K562 (cell line): ENCODE results near the gene DZIP1. TPM values are rescaled to one million over a fixed set of nuclear protein-coding genes. Genes with fewer than 3 reads are reported as not detected.

ENCODE experiments used
- ATAC-seq: fragments of 200-7000 bp; cut with Tn5 transposase; 3 replicates; pipeline ENCODE4 v1.9.1; 2020; ENCODE audit warnings: moderate library complexity
- BruUV-seq: library from RNA; stranded (reverse); fragments of 400-500 nt; replicated peaks from 2 replicates; lab custom pipeline; 2021; lab: Mats Ljungman, UMichigan
- CTCF ChIA-PET: fragments of 300-600 bp; formaldehyde crosslinking; extraction: SDS; loops from one replicate; lab custom pipeline; 2021; ENCODE audit warnings: low intra/inter-chr PET ratio; lab: Yijun Ruan, JAX
- POLR2A ChIA-PET: fragments of 300-600, 350-650 bp; sonication (Branson Sonifier 250); formaldehyde crosslinking; extraction: SDS; loops from one replicate; lab custom pipeline; 2021; ENCODE audit warnings: antibody characterized with exemption, inconsistent platforms; lab: Yijun Ruan, JAX
- DNase-seq, 4 experiments: peaks; one replicate each; pipeline versions ENCODE4 v3.0.0 to v3.0.0-alpha.2; 2011 to 2018; ENCODE audit warnings: low spot score in 3 of 4, mixed read lengths in 3 of 4; ENCODE audit errors: extremely low read depth in 1 of 4
- FAIRE-seq: peaks from 2 replicates; lab custom pipeline; 2011; peaks lifted over from hg19 to GRCh38; lab: Jason Lieb, UNC
- H2AFZ ChIP-seq: 2 replicates; pipeline ENCODE4 v1.6.0; 2011; ENCODE audit warnings: low read depth, low read length, control low read depth, inconsistent platforms
- H3K27ac ChIP-seq: fragments of 200-600 bp; 3 replicates; pipeline ENCODE4 v1.8.0; 2011; ENCODE audit warnings: low read depth, mild to moderate bottlenecking, control low read depth, inconsistent platforms, low read length, moderate library complexity, mixed read lengths; ENCODE audit errors: extremely low read depth
- H3K27me3 ChIP-seq, 2 experiments: fragments of 300-600 bp in 1 of 2; 2 replicates in 1 of 2; 3 replicates in 1 of 2; pipeline versions ENCODE4 v1.6.0 to v1.8.0; 2011; ENCODE audit warnings: inconsistent platforms in 2 of 2, low read length in 2 of 2, mild to moderate bottlenecking in 1 of 2, mixed read lengths in 1 of 2, moderate library complexity in 1 of 2; ENCODE audit not compliant: control insufficient read depth in 2 of 2, insufficient read depth in 2 of 2
- H3K36me3 ChIP-seq: fragments of 300-600 bp; 3 replicates; pipeline ENCODE4 v1.8.0; 2011; ENCODE audit warnings: mild to moderate bottlenecking, low read length, inconsistent platforms; ENCODE audit not compliant: control insufficient read depth, insufficient read depth
- H3K4me1 ChIP-seq, 2 experiments: fragments of 200-600 bp in 1 of 2; replicated peaks in 1 of 2; 2 replicates in 1 of 2; 3 replicates in 1 of 2; pipeline versions ENCODE4 v1.5.1 to v1.8.0; 2011; ENCODE audit warnings: inconsistent platforms in 2 of 2, low read length in 2 of 2, mild to moderate bottlenecking in 1 of 2, mixed read lengths in 1 of 2, moderate library complexity in 1 of 2; ENCODE audit not compliant: control insufficient read depth in 2 of 2, insufficient read depth in 2 of 2
- H3K4me2 ChIP-seq: 2 replicates; pipeline ENCODE4 v1.6.1; 2011; ENCODE audit warnings: low read length, control low read depth, inconsistent platforms, mixed read lengths; ENCODE audit not compliant: insufficient read depth
- H3K4me3 ChIP-seq: fragments of 200-600 bp; sonication (generic), shearing (Covaris generic); 2 replicates; pipeline ENCODE4 v1.5.1; 2016; ENCODE audit warnings: control low read depth, inconsistent platforms
- H3K79me2 ChIP-seq: fragments of 200-600 bp; 3 replicates; pipeline ENCODE4 v1.8.0; 2011; ENCODE audit warnings: low read length, inconsistent platforms; ENCODE audit not compliant: control insufficient read depth, insufficient read depth
- H3K9ac ChIP-seq, 2 experiments: 2 replicates each; pipeline versions ENCODE4 v1.6.0 to v1.6.1; 2011; ENCODE audit warnings: low read depth in 2 of 2, low read length in 2 of 2, control low read depth in 1 of 2, inconsistent platforms in 1 of 2, mild to moderate bottlenecking in 1 of 2, mixed read lengths in 1 of 2; ENCODE audit not compliant: insufficient read depth in 1 of 2
- H3K9me1 ChIP-seq: one replicate; pipeline ENCODE4 v1.6.0; 2011; ENCODE audit warnings: inconsistent platforms, mild to moderate bottlenecking, low read length, moderate library complexity; ENCODE audit not compliant: control insufficient read depth, insufficient read depth
- H3K9me3 ChIP-seq: replicated peaks from 2 replicates; pipeline ENCODE4 v1.5.1; 2011; ENCODE audit warnings: low read depth, low read length, inconsistent platforms; ENCODE audit not compliant: control insufficient read depth, insufficient read depth
- H4K20me1 ChIP-seq: replicated peaks from 2 replicates; pipeline ENCODE4 v1.6.1; 2011; ENCODE audit warnings: low read length, inconsistent platforms, mixed read lengths; ENCODE audit not compliant: control insufficient read depth, insufficient read depth
- POLR2B ChIP-seq: fragments of 450-650 bp; IDR thresholded peaks from 2 replicates; pipeline ENCODE4 v1.6.1; 2018; ENCODE audit warnings: low read depth; ENCODE audit not compliant: partially characterized antibody
- POLR3G ChIP-seq: IDR thresholded peaks from 2 replicates; pipeline ENCODE4 v1.6.1; 2011; ENCODE audit not compliant: insufficient read length, insufficient replicate concordance; ENCODE audit errors: extremely low read depth
- ZNF551 ChIP-seq: fragments of 250-450 bp; sonication (Bioruptor Pico); IDR thresholded peaks from 2 replicates; pipeline ENCODE4 v1.5.0; 2021; ENCODE audit warnings: mild to moderate bottlenecking, moderate library complexity
- WGBS: fragments of 100-300 bp; shearing (Covaris generic); methylation state at CpG from one replicate; pipeline ENCODE4 v1.1.6; 2016; ENCODE audit warnings: low coverage, mixed read lengths; ENCODE audit not compliant: insufficient coverage; ENCODE audit errors: missing lambda C conversion rate; 5-methylcytosine and 5-hydroxymethylcytosine counted together
- in situ Hi-C: fragments of 300-500 bp; cut with MboI; formaldehyde crosslinking; loops from 4 replicates; pipeline ENCODE4 v1.15.0; 2018; ENCODE audit warnings: inconsistent platforms, mixed read lengths
- intact Hi-C: fragments of 100-400 bp; cut with micrococcal nuclease; formaldehyde crosslinking; loops from 2 replicates; pipeline ENCODE4 v1.14.2; 2022
- polyA plus RNA-seq, 8 experiments: library from polyadenylated mRNA; depleted of rRNA in 4 of 8; stranded (reverse) in 5 of 8; unstranded in 3 of 8; fragments of >200 nt; fragmentation: Nextera tagmentation in 2 of 8; fragmentation: Illumina TruSeq in 1 of 8; extraction: Ambion mirVana in 2 of 8; extraction: Trizol in 1 of 8; gene quantifications; 2 replicates each; pipeline versions ENCODE4 v1.2.1 to v1.2.3, GENCODE V29; 2011 to 2014; ENCODE audit warnings: inconsistent platforms in 1 of 8, missing spikeins in 1 of 8
- total RNA-seq, 7 experiments: library from RNA; depleted of rRNA in 6 of 7; stranded (reverse); fragments of >200 nt in 6 of 7; fragmentation: Illumina TruSeq in 2 of 7; extraction: Trizol in 2 of 7; gene quantifications; 2 replicates each; pipeline versions ENCODE4 v1.2.1 to v1.2.3, GENCODE V29; 2011 to 2021; ENCODE audit warnings: low replicate concordance in 1 of 7
- TF ChIP-seq, protein P1 (sequence below): sonication (generic); formaldehyde crosslinking; IDR thresholded peaks from 2 replicates; pipeline ENCODE4 v1.8.0; 2022; ENCODE audit warnings: mild to moderate bottlenecking, missing genetic modification reagents
- TF ChIP-seq, protein P2 (sequence below): sonication (generic); formaldehyde crosslinking; IDR thresholded peaks from 2 replicates; pipeline ENCODE4 v1.8.1; 2022; ENCODE audit warnings: missing genetic modification reagents

The DZIP1 gene
- total and polyA plus RNA-seq, 9 of the 15 experiments (the other 6 are each of a cell fraction or from before 2014, with no cell fraction given): 0.07 TPM; not detected in 8

DNA sequence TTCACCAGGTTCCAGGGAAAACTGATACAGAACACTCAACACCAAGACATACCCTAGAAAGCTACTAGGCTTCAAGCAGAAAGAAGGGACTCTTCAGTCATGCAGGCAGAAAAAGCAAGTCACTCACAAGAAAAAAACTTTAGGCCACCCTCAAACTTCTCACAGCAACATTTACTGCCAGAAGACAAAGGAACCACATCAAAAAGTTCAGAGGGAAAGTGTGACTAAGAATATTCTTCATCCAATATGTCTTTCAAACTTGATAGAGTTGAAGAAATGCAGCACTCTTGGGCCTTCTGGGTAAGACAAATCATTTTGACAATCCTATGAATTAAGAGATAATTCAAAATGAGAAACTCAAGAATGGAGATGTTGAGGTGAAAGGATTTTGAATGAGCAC is 7.7 kb downstream of the DZIP1 start (continued):
- TF ChIP-seq, protein P1, sequence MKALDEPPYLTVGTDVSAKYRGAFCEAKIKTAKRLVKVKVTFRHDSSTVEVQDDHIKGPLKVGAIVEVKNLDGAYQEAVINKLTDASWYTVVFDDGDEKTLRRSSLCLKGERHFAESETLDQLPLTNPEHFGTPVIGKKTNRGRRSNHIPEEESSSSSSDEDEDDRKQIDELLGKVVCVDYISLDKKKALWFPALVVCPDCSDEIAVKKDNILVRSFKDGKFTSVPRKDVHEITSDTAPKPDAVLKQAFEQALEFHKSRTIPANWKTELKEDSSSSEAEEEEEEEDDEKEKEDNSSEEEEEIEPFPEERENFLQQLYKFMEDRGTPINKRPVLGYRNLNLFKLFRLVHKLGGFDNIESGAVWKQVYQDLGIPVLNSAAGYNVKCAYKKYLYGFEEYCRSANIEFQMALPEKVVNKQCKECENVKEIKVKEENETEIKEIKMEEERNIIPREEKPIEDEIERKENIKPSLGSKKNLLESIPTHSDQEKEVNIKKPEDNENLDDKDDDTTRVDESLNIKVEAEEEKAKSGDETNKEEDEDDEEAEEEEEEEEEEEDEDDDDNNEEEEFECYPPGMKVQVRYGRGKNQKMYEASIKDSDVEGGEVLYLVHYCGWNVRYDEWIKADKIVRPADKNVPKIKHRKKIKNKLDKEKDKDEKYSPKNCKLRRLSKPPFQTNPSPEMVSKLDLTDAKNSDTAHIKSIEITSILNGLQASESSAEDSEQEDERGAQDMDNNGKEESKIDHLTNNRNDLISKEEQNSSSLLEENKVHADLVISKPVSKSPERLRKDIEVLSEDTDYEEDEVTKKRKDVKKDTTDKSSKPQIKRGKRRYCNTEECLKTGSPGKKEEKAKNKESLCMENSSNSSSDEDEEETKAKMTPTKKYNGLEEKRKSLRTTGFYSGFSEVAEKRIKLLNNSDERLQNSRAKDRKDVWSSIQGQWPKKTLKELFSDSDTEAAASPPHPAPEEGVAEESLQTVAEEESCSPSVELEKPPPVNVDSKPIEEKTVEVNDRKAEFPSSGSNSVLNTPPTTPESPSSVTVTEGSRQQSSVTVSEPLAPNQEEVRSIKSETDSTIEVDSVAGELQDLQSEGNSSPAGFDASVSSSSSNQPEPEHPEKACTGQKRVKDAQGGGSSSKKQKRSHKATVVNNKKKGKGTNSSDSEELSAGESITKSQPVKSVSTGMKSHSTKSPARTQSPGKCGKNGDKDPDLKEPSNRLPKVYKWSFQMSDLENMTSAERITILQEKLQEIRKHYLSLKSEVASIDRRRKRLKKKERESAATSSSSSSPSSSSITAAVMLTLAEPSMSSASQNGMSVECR (CRISPR knock-in tag): no peak

DNA sequence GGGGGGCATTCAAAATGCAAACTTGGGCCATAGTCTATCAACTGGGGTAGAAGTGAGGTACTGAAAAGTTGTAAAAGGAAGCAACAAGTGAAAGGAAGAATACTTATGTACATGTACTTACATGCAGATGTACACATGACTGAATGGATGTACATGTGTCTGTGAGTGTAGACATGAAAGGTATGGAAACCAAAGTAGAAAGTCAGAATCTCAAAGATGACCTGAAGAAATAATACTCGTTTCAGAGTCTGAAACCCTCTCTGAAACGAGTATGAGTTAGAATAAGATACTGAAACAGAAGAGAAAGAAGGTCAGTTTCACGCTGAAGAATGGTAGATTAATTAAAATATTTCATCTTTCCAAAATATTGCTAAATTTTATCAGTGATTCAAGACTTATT is 13.9 kb downstream of the DZIP1 start:
- Histone ChIP-seq H3K4me2 (no peak overlapping the region), H3K79me2 (no peaks in the 10 kb centered on the region), H3K4me3 (no peak overlapping the region), H3K27me3 (peaks cover 0 to 18% of the 10 kb centered on the region in 2 experiments; a peak in 2 of 5 replicates), H3K36me3 (no peaks in the 10 kb centered on the region), H4K20me1 (no peaks in the 10 kb centered on the region), H2AFZ (no peak overlapping the region), H3K9me1 (no peaks in the 10 kb centered on the region), H3K9me3 (no peaks in the 10 kb centered on the region), H3K27ac (no peak overlapping the region), H3K9ac (no peak overlapping the region), H3K4me1 (no peaks in the 10 kb centered on the region)
- no TSS peak for BruUV-seq
- CTCF ChIA-PET: no interaction called here
- POLR2A ChIA-PET: no interaction called here
- FAIRE-seq (no peak), DNase-seq (no peak), ATAC-seq (no peak)
- in situ Hi-C loops: no loop called here
- intact Hi-C loops: no loop called here
- 0% methylated on average over 3 of the region's 3 CpGs for WGBS
- TF ChIP-seq POLR2B (no peak), POLR3G (no peak), ZNF551 (CRISPR knock-in tag) (no peak)
- TF ChIP-seq, protein P2, sequence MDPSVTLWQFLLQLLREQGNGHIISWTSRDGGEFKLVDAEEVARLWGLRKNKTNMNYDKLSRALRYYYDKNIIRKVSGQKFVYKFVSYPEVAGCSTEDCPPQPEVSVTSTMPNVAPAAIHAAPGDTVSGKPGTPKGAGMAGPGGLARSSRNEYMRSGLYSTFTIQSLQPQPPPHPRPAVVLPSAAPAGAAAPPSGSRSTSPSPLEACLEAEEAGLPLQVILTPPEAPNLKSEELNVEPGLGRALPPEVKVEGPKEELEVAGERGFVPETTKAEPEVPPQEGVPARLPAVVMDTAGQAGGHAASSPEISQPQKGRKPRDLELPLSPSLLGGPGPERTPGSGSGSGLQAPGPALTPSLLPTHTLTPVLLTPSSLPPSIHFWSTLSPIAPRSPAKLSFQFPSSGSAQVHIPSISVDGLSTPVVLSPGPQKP (CRISPR knock-in tag): no peak
